ENCODE measurements around the gene MS4A2.
A peak's percentile ranks its signal among the peaks of the same experiment; 100 is the strongest.
"Not testable (repeated sequence)": the region's sequence is repeated elsewhere in the genome, so short reads cannot be mapped to it uniquely, and the experiment has no call there.

Gene MS4A2

GRCh38 chr11:60101368-60101767, 12.9 kb downstream of the MS4A2 start:
- not testable (repeated sequence) for DNase-seq (ENCODE audit: low spot score)

GRCh38 chr11:60104471-60105115, 16.1 kb downstream of the MS4A2 start:
- DNase-seq (ENCODE audit: low spot score): not testable (repeated sequence)

GRCh38 chr11:60108631-60109030, 20.2 kb downstream of the MS4A2 start:
- not testable (repeated sequence) for DNase-seq (ENCODE audit: low spot score)

GRCh38 chr11:60111793-60112192, 23.3 kb downstream of the MS4A2 start:
- DNase-seq (ENCODE audit: low spot score): peak; percentile 42

GRCh38 chr11:60116996-60117790, 28.7 kb downstream of the MS4A2 start:
- no peak for DNase-seq (ENCODE audit: low spot score)

- DNase-seq (ENCODE audit: low spot score): no peak
Measured at GRCh38 chr11:60118338-60118737, 29.9 kb downstream of the MS4A2 start.

- no peak for DNase-seq (ENCODE audit: low spot score)
Measured at GRCh38 chr11:60119710-60120109, 31.2 kb downstream of the MS4A2 start.

- no peak for DNase-seq (ENCODE audit: low spot score)
Measured at GRCh38 chr11:60121264-60121663, 32.8 kb downstream of the MS4A2 start.

- DNase-seq (ENCODE audit: low spot score): no peak
Measured at GRCh38 chr11:60122414-60123036, 34.1 kb downstream of the MS4A2 start.

- no peak for DNase-seq (ENCODE audit: low spot score)
Measured at GRCh38 chr11:60124802-60125432, 36.5 kb downstream of the MS4A2 start.

GRCh38 chr11:60125956-60126585, 37.6 kb downstream of the MS4A2 start:
- DNase-seq (ENCODE audit: low spot score): peak; percentile 86

GRCh38 chr11:60127311-60127811, 38.9 kb downstream of the MS4A2 start:
- peak; percentile 79 for DNase-seq (ENCODE audit: low spot score)

- peak; percentile 68 for DNase-seq (ENCODE audit: low spot score)
Measured at GRCh38 chr11:60128376-60128775, 39.9 kb downstream of the MS4A2 start.

GRCh38 chr11:60128866-60129265, 40.4 kb downstream of the MS4A2 start:
- DNase-seq (ENCODE audit: low spot score): not testable (repeated sequence)

- DNase-seq (ENCODE audit: low spot score): no peak
Measured at GRCh38 chr11:60129853-60130252, 41.4 kb downstream of the MS4A2 start.

GRCh38 chr11:60130496-60130895, 42.0 kb downstream of the MS4A2 start:
- peak; percentile 71 for DNase-seq (ENCODE audit: low spot score)

GRCh38 chr11:60131912-60132311, 43.4 kb downstream of the MS4A2 start:
- no peak for DNase-seq (ENCODE audit: low spot score)

GRCh38 chr11:60133917-60134316, 45.5 kb downstream of the MS4A2 start:
- DNase-seq (ENCODE audit: low spot score): no peak

- DNase-seq (ENCODE audit: low spot score): no peak
Measured at GRCh38 chr11:60143768-60144167, 55.3 kb downstream of the MS4A2 start.

- DNase-seq (ENCODE audit: low spot score): no peak
Measured at GRCh38 chr11:60145677-60146076, 57.2 kb downstream of the MS4A2 start.

All from COLO829 (cell line).